ENCODE data around the gene SFI1.
A peak's percentile ranks its signal among the peaks of the same experiment; 100 is the strongest.
"Not testable (repeated sequence)": the region's sequence is repeated elsewhere in the genome, so short reads cannot be mapped to it uniquely, and the experiment has no call there.

SFI1 gene

GRCh38 chr22:31652911-31653684 lies 156.8 kb downstream of the SFI1 start:
- H3K4me3 ChIP-seq (ENCODE audit: low read depth in 1 of 2, low read length in 2 of 2): no peak overlapping the region
- no peak overlapping the region for H3K9ac ChIP-seq (ENCODE audit: low read length)
- H3K27me3 ChIP-seq (ENCODE audit: control insufficient read depth in 1 of 2, insufficient read depth in 2 of 2, low read length in 2 of 2): no peaks in the 10 kb centered on the region
- no peak overlapping the region for H3K27ac ChIP-seq (ENCODE audit: low read depth, low read length)
- no peaks in the 10 kb centered on the region for H3K4me1 ChIP-seq (ENCODE audit: insufficient read depth, low read length)
- no peaks in the 10 kb centered on the region for H3K9me3 ChIP-seq (ENCODE audit: low read length)
- H3K36me3 ChIP-seq (ENCODE audit: insufficient read depth, low read length): peaks cover 3% of the 10 kb centered on the region

- H3K27ac ChIP-seq (ENCODE audit: low read depth, low read length): no peak overlapping the region
- no peak overlapping the region for H3K4me3 ChIP-seq (ENCODE audit: low read depth in 1 of 2, low read length in 2 of 2)
- no peaks in the 10 kb centered on the region for H3K4me1 ChIP-seq (ENCODE audit: insufficient read depth, low read length)
- H3K36me3 ChIP-seq (ENCODE audit: insufficient read depth, low read length): peaks cover under 1% of the 10 kb centered on the region
- no peaks in the 10 kb centered on the region for H3K9me3 ChIP-seq (ENCODE audit: low read length)
- no peaks in the 10 kb centered on the region for H3K27me3 ChIP-seq (ENCODE audit: control insufficient read depth in 1 of 2, insufficient read depth in 2 of 2, low read length in 2 of 2)
- no peak overlapping the region for H3K9ac ChIP-seq (ENCODE audit: low read length)
Observed at GRCh38 chr22:31653944-31654343, 157.6 kb downstream of the SFI1 start.

GRCh38 chr22:31654408-31654807 lies 158.1 kb downstream of the SFI1 start:
- Histone ChIP-seq H3K9ac (ENCODE audit: low read length) (no peak overlapping the region), H3K27me3 (ENCODE audit: control insufficient read depth in 1 of 2, insufficient read depth in 2 of 2, low read length in 2 of 2) (no peaks in the 10 kb centered on the region), H3K9me3 (ENCODE audit: low read length) (no peaks in the 10 kb centered on the region), H3K4me3 (ENCODE audit: low read depth in 1 of 2, low read length in 2 of 2) (no peak overlapping the region), H3K4me1 (ENCODE audit: insufficient read depth, low read length) (no peaks in the 10 kb centered on the region), H3K36me3 (ENCODE audit: insufficient read depth, low read length) (no peaks in the 10 kb centered on the region), H3K27ac (ENCODE audit: low read depth, low read length) (no peak overlapping the region)

GRCh38 chr22:31659246-31659645 lies 162.9 kb downstream of the SFI1 start:
- H3K27me3 ChIP-seq (ENCODE audit: control insufficient read depth in 1 of 2, insufficient read depth in 2 of 2, low read length in 2 of 2): no peaks in the 10 kb centered on the region
- no peak overlapping the region for H3K9ac ChIP-seq (ENCODE audit: low read length)
- H3K9me3 ChIP-seq (ENCODE audit: low read length): no peaks in the 10 kb centered on the region
- H3K4me3 ChIP-seq (ENCODE audit: low read depth in 1 of 2, low read length in 2 of 2): no peak overlapping the region
- peaks cover 9% of the 10 kb centered on the region for H3K4me1 ChIP-seq (ENCODE audit: insufficient read depth, low read length)
- no peaks in the 10 kb centered on the region for H3K36me3 ChIP-seq (ENCODE audit: insufficient read depth, low read length)
- no peak overlapping the region for H3K27ac ChIP-seq (ENCODE audit: low read depth, low read length)

GRCh38 chr22:31660860-31661341 lies 164.6 kb downstream of the SFI1 start:
- H3K27ac ChIP-seq (ENCODE audit: low read depth, low read length); H3K4me1 ChIP-seq (ENCODE audit: insufficient read depth, low read length); H3K9ac ChIP-seq (ENCODE audit: low read length); H3K36me3 ChIP-seq (ENCODE audit: insufficient read depth, low read length); H3K27me3 ChIP-seq (ENCODE audit: control insufficient read depth in 1 of 2, insufficient read depth in 2 of 2, low read length in 2 of 2); H3K9me3 ChIP-seq (ENCODE audit: low read length): not testable (repeated sequence)
- peak overlapping the region in 1 of 2 donors; percentile 99 for H3K4me3 ChIP-seq (ENCODE audit: low read depth in 1 of 2, low read length in 2 of 2)

- H3K27me3 ChIP-seq (ENCODE audit: control insufficient read depth in 1 of 2, insufficient read depth in 2 of 2, low read length in 2 of 2): no peaks in the 10 kb centered on the region
- H3K27ac ChIP-seq (ENCODE audit: low read depth, low read length): peak within 1 kb of the TSS; percentile 67
- no peaks in the 10 kb centered on the region for H3K9me3 ChIP-seq (ENCODE audit: low read length)
- H3K9ac ChIP-seq (ENCODE audit: low read length): peak within 1 kb of the TSS; percentile 78
- no peaks in the 10 kb centered on the region for H3K36me3 ChIP-seq (ENCODE audit: insufficient read depth, low read length)
- H3K4me1 ChIP-seq (ENCODE audit: insufficient read depth, low read length): peaks cover 9% of the 10 kb centered on the region
- peak within 1 kb of the TSS; percentile 55 to 99 for H3K4me3 ChIP-seq (ENCODE audit: low read depth in 1 of 2, low read length in 2 of 2)
Observed at GRCh38 chr22:31661851-31662667, 165.7 kb downstream of the SFI1 start, which contains the start of gene PISD. PISD (minus strand) TSS chr22:31662215; CDS start chr22:31662208, 7 bp downstream.

- Histone ChIP-seq H3K4me1 (ENCODE audit: insufficient read depth, low read length) (peaks cover 9% of the 10 kb centered on the region), H3K36me3 (ENCODE audit: insufficient read depth, low read length) (no peaks in the 10 kb centered on the region), H3K9me3 (ENCODE audit: low read length) (no peaks in the 10 kb centered on the region), H3K27ac (ENCODE audit: low read depth, low read length) (peak overlapping the region; percentile 67), H3K4me3 (ENCODE audit: low read depth in 1 of 2, low read length in 2 of 2) (peak overlapping the region; percentile 55 to 99), H3K9ac (ENCODE audit: low read length) (peak overlapping the region; percentile 78), H3K27me3 (ENCODE audit: control insufficient read depth in 1 of 2, insufficient read depth in 2 of 2, low read length in 2 of 2) (no peaks in the 10 kb centered on the region)
Observed at GRCh38 chr22:31662668-31663037, 166.3 kb downstream of the SFI1 start.
